NCI-H1930 (cell line): ENCODE measurements around the gene PRKACG.
"Not testable (repeated sequence)": the region's sequence is repeated elsewhere in the genome, so short reads cannot be mapped to it uniquely, and the experiment has no call there.

Experiments used
- DNase-seq, 2 experiments: peaks; one replicate each; lab custom pipeline; 2025; lab: John Stamatoyannopoulos, UW

The PRKACG gene

DNA sequence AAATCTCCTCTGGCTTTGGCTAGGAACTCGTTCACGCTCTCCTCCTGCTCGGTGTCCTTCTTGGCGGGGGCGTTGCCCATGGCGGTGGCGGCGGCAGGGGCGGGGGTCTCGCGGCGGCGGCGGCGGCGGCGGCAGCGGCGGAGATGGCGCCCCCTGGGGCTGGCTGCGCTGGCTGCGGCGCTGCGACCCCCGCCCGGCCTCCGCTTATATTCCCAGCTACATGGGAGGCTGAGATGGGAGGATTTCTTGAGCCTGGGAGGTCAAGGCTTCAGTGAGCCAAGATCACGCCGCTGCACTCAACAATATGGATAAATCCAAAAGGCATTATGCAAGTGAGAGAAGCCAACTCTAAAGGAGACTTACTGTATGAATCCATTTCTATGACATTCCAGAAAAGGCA, at the start of gene PRKACG:
TSS of gene PRKACG (minus strand) at position 101 of the 400 bp plus-strand sequence. CDS start at position 80, 21 bp downstream.
- DNase-seq: no peak

DNA sequence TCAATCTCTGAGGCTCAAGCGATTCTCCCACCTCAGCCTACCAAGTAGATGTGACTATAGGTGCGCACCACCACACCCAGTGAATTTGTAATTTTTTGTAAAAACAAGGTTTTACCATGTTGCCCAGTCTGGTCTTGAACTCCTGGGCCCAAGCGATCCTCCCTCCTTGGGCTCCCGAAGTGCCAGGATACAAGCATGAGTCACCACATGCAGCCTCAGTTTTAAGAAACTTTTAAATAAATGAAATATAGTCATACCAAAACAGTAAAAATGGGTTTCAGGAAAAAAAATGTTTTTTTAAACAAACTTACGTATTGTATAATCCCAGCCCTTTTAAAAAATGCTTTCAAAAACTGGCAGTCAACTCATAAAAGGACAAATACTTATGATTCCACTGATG, 48.3 kb upstream of the PRKACG start:
- DNase-seq: no peak

DNA sequence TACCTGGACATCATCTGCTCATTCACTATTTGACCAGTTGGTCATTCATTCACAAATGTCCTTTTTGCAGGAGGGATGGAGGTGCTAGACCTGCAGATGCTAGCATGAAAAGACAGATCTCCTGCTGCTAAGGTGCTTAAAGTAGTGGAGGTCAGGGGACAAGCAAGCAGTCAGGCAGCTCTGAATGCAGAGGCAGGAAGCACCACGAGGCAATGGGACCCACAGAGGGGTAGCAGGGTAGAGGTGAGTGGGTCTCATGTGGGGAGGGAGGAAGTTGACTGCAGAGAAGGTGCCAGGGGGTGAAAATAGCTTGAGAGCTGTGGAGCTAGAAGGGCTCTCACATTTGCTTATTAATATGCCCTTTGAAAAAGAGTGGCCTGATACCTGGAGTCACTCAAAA, 46.9 kb upstream of the PRKACG start:
- DNase-seq: no peak

DNA sequence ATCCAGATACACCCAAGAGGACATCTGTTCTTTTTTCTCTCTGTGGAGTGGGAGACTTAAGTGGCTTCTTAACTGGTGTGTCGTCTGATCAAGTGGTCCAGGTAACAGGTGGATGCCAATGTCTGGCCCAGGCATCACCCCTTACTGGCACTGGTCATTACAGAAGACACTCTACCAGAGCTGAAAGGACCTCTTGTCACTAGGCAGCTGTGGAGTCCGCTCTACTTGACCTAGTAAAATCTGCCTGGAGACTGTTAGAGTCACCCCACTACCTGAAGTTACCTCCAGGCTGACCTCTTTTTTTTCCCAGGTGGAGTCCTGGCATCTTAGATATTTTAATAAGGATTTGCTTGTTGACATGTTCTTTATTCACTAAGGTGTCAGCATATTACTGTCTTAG, 44.2 kb upstream of the PRKACG start:
- DNase-seq: no peak

DNA sequence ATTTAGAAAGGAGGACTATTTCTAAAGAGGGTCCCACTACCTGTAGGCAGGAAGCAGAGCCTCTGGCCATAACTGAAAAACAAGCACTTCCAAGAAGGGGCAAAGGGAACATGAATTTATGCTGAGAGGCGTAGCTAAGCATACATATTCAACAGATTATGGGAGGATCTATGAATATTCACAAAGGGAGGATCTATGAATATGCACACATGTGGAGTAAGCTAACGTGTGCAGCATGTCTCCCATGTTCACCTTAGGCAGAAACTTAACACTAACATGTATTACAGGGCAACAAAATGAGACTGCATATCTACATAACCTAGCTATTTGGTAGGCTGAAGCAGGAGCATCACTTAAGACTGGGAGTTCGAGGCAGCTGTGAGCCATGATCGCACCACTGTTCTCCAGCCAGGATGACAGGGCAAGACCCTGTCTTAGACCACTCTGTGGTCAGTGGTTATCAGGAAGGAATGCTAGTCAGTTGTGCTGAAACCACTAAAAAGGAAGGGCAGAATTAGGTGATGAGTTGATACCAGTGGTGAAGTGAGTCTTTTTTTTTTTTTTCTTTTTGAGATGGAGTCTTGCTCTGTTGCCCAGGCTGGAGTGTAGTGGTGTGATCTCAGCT, 42.4 kb upstream of the PRKACG start:
- DNase-seq: no peak

DNA sequence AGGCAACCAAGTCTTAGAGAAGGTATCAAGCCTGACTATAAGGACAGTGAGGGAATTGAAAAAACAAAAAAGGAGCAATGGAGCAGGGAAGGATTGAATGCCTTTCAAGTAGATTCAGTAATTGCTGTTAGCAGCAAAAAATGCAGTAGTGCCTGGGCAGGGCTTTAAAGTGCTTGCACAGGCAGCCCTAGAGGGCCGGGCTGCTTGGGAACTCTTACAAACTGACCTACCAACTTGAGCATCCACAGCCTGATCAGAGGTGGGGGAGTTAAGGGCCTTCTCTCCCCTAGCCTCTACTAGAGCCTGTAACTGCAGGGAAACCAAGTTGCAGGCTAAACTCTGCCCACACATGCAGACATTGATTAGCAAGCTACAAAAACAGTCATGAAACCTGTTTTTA, 41.1 kb upstream of the PRKACG start:
- no peak for DNase-seq

DNA sequence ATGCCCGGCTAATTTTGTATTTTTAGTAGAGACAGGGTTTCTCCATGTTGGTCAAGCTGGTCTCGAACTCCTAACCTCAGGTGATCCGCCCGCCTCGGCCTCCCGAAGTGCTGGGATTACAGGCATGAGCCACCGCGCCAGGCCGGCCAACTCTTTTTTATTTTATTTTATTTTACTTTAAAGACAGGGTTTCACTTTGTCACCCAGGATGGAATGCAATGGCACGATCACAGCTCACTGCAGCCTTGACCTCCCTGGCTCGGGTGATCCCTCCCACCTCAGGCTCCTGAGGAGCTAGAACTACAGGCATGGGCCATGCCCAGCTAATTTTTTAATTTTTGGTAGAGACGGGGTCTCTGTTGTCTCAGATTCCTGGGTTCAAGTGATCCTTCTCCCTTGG, 37.0 kb upstream of the PRKACG start:
- DNase-seq: not testable (repeated sequence)

DNA sequence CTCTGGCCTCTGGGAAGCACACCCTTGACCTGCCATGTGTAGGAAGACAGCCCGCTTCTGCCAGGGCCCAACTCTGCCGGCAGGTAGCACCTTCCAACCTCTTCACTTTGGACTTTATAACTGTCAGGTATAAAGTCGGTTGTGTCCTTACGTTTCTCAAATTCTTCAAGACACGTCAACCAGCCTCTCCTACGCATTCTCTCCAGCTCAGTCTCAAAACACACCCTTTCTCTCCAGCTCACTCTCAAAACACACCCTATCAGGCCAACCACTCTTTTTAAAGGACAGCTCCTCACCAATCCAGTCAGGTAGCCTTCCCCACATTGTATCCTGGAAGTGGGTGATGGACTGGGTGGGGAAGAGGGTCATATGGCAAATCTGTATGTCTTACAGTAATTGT, 35.2 kb upstream of the PRKACG start:
- no peak for DNase-seq

DNA sequence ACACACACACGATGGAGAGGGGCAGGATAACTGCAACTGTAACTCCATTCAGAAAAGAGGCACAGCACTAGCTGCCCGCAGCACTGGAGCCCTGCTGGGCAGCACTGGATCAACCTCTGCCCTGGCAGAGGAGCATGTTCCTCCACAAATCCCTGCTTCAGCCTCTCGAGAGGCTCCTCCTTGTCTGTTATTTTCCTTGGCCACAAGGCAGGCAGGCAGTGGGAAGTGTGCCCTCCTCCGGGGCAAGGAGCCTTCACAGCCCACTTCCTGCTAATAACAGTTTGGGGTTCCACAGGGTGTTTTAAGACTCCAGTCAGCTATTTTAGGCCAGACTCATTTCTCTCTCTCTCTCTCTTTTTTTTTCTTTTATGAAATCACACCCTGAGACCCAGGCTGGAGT, 33.5 kb upstream of the PRKACG start:
- no peak for DNase-seq

DNA sequence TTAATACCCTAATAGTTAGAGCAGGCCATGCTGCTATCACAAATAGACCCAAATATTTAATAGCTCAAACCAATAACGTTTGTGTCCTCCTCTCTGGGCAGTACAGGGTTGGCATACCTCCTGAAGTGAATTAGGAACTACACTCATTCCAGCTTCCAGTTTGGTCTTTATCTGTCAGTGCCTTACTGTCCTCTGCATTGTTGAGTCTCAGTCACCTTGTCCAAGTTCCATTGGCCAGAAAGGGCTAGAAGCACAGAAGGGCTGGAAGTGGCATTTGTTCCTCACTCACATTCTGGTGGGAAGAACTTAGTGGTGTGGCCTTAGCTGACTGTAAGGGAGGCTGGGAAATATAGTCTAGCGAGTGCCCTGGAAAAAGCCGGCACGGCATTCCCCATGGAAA, 32.8 kb upstream of the PRKACG start:
- no peak for DNase-seq

DNA sequence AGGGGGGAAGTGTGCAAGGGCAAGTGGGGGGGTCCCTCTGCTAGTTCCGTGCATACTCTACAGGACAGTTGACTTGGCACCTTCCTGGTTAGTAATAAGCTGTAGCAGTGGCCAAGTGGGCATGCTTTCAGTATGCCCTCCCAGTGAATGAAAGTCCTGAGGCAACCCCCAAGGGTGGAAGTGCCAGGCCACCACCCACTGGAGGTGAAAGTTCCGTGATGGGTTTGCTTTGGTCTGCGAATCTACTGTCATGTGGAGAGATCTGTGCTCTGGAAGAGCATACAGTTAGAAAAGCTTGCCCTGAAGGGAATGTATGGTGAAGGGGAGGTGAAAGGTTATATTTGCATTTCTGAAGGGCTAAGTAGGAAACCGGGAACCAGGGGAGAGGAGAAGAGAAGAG, 31.9 kb upstream of the PRKACG start:
- DNase-seq: no peak

DNA sequence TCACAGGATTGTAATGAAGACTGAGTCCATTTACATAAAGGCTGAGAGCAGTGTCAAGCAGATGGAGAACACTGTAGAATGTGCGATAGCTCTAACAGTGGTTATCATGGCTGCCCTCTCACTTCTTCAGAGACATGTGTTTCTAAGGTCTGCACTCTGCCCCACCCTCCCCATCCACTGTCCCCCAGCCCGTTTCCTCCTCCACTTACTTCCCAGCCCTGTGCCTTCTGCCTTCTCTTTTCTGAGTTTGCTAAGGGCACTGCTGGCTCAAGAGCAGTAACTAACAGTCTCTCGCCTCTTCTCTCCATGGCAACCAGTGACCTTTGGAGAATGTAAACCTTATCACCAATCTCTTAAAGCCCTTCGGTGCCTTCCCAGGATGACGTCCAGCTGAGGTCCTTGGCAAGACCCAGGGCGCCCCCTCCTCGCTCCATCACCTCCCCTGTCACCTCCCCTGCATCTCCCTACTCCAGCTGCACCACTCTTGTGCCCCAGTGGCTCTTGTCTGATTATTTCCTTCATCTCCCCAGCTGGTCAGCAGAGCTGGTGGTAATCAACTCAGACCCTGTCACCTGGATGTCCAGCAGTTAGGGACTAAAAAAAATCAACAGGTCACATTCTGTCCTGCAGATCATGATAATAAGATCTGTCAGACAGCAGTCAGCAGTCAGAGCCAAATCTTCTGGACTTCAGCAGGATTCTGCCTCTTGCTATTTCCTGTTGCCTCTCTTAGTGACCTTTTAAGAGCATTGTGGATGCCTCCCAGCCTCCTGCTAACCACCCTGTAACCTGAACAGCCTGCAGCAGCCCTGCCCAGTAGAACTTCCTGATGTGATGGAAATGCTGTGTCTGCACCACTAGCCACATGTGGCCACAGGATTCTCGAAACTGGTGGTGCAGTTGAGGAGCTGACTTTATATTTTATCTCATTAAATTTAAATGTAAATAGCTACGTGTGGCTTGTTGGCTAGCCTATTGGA, 30.6 kb upstream of the PRKACG start:
- DNase-seq: no peak

DNA sequence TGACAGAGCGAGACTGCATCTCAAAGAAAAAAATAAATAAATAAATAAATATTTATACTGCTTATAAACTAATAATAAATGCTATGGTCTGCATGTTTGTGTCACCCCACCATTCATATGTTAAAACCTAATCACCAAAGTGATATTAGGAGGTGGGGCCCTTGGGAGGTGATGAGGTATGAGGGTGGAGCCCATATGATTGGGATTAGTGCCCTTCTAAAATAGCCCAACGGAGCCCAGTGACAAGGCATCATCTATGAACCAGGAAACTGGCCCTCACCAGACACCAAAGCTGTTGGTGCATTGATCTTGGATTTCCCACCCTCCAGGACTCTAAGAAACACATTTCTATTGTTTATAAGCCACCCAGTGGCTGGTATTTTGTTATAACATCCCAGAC, 26.7 kb upstream of the PRKACG start:
- no peak for DNase-seq

DNA sequence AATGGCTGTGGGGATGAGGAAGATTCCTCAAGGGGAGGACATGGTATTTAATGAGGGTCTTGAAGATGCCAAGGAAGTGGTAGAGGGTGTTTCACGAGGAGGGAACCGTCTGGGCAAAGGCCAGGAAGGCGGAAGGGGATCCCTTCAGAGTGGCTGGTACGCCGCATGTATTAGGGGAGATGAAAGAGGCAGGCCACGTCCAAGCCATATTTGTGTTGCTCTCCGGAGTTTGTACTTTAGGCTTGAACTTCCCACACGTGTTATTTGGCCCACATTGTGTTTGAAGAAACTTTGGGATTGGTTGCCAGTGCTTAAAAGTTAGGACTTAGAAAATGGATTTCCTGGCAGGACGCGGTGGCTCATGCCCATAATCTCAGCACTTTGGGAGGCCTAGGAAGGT, 22.9 kb upstream of the PRKACG start:
- no peak for DNase-seq

DNA sequence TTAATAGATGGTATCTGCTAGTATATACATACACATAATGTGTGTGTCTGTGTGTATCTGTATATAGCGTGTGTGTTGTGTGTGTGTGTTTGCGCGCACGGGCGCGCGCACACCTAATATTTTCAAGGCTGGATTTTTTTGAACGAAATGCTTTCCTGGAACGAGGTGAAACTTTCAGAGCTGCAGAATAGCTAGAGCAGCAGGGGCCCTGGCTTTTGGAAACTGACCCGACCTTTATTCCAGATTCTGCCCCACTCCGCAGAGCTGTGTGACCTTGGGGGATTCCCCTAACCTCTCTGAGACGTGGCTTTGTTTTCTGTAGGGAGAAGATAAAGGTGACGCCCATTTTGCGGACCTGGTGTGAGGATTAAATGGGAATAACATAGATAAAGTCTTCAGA, 22.4 kb upstream of the PRKACG start:
- DNase-seq: no peak

DNA sequence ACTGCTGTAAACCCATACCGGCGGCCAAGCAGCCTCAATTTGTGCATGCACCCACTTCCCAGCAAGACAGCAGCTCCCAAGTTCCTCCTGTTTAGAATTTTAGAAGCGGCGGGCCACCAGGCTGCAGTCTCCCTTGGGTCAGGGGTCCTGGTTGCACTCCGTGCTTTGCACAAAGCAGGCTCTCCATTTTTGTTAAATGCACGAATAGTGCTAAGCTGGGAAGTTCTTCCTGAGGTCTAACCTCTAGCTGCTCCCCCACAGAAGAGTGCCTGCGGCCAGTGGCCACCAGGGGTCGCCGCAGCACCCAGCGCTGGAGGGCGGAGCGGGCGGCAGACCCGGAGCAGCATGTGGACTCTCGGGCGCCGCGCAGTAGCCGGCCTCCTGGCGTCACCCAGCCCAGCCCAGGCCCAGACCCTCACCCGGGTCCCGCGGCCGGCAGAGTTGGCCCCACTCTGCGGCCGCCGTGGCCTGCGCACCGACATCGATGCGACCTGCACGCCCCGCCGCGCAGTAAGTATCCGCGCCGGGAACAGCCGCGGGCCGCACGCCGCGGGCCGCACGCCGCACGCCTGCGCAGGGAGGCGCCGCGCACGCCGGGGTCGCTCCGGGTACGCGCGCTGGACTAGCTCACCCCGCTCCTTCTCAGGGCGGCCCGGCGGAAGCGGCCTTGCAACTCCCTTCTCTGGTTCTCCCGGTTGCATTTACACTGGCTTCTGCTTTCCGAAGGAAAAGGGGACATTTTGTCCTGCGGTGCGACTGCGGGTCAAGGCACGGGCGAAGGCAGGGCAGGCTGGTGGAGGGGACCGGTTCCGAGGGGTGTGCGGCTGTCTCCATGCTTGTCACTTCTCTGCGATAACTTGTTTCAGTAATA, 21.8 kb upstream of the PRKACG start, which contains the start of gene FXN:
TSS of gene FXN (plus strand) at position 315 of the 871 bp plus-strand sequence. CDS start at position 346, 31 bp downstream.
- peak; percentile 63 to 66 for DNase-seq

DNA sequence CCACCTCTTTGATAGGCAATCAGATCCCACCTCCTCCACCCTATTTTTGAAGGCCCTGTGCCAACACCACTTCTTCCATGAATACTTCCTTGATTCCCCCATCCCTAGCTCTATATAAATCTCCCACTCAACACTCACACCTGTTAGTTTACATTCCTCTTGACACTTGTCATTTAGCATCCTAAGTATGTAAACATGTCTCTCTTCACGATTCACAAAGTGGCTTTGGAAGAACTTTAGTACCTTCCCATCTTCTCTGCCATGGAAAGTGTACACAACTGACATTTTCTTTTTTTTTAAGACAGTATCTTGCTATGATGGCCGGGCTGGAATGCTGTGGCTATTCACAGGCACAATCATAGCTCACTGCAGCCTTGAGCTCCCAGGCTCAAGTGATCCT, 20.2 kb upstream of the PRKACG start:
- no peak for DNase-seq

DNA sequence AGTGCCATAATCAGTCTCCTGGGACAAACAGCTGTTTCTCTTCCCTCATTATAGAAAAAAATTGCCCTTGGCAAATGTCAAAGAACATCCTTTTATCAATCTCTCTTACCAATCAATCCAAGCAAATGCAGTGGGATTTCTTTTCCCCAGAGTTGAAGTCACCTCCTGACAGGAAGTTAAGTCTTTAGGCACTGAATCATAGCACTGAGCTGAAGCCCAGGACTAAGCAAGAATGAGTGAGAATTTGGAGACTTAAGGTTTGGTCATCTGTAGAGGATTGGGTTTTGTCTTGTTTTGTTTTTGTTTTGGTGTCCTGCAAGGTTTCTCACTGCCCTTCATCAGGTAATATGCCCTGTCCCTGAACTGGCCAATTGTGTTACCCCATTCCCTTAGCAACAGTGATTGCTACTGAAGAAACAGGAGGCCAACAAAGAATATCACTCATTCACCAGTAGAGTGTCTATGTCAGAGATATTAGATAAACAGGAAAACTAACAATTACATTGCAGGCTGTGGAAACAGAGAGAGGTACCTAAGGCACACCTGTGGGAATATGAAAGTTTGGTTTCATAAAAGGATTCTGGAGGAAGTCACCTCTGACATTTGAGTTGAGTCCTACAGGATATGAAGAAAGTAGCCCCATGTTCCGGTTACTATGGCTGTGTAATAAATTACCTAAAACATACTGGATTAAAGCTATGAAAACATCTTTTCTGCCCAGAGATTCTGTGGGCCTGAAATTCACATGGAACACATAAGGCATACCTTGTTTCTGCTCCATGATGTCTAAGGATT, 17.1 kb upstream of the PRKACG start:
- DNase-seq: no peak

DNA sequence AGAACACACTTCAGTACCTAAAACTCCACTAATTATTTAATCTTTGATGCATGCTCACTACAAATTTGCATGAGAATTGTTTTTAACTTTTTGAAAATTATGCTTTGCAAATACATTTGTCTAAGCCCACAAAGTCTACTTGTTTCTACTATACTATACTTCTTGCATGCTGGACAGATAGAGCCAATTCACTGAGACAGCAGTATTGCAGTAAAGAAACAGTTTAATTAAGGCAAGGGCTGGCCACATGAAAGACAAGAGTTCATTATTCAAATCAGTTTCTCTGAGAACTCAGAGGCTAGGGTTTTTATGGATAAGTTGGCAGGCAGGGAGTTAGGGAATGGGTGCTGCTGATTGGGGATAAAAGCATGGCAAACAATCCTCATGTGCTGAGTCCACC, 15.6 kb upstream of the PRKACG start:
- no peak for DNase-seq

DNA sequence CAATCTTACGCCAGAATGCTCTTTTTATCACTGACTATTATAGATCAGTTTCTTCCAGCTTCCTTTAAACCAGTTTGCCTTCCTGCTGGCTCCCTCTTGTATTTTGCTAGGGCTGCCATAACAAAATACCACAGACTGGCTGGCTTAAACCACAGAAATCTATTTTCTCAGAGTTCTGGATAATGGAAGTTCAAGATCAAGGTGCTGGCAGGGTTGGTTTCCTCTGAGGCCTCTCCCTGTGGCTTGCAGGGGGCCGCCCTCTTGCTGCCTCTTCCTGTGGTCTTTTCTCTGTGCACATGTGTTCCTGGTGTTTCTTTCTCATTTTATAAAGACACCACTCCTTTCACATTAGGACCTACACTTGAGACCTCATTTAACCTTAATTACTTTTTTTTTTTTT, 14.8 kb upstream of the PRKACG start:
- DNase-seq: no peak

DNA sequence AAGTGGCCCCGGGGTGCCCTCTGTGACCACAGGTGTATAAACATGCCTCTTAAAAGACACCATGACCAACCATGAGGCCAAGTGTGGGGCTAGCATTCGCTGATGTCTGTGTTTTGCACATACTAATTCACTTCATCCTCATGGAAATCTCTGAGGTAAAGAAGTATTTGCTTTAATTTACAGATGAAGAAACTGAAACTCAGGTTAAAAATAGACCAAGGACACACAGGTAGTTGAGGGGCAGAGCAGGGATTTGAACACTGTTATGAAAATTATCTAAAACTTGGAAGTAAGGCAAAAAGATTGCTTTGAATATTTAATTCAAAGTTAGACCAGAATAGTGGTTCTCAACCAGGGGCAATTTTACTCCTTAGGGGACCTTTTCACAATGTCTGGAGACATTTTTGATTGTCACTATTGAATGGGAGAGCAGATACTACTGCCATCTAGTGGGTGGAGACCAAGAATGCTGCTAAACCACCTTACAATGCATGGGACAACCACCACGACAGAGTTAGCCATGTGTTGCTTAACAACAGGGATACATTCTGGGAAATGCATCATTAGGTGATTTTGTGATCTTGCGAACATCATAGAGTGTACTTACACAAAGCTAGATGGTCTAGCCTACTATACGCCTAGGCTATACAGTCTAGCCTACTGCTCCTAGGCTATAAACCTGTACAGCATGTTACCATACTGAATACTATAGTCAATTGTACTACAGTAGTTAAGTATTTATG, 13.6 kb upstream of the PRKACG start:
- DNase-seq: peak in 1 of 2 experiments; percentile 13
